Retinal pigment epithelial cell (primary cell): ENCODE measurements around the gene CTRB2.
A peak's percentile ranks its signal among the peaks of the same experiment; 100 is the strongest.

ENCODE experiments used
- DNase-seq: peaks from one replicate; pipeline ENCODE4 v3.0.0-alpha.2; 2010; ENCODE audit warnings: low read depth
- H3K4me3 ChIP-seq: 2 replicates; pipeline ENCODE4 v1.5.1; 2011; ENCODE audit warnings: mild to moderate bottlenecking, low read length, control low read depth, moderate library complexity
- CTCF ChIP-seq: conservative IDR thresholded peaks from 2 replicates; pipeline ENCODE4 v1.5.1; 2011; ENCODE audit warnings: low read depth, low read length, control low read depth, inconsistent platforms

The CTRB2 gene

GRCh38 chr16:75239542-75240122 lies 32.7 kb upstream of the CTRB2 start:
- TF ChIP-seq CTCF: no peak
- no peak for DNase-seq
- H3K4me3 ChIP-seq: no peak overlapping the region

- H3K4me3 ChIP-seq: no peak overlapping the region
- peak; percentile 32 for TF ChIP-seq CTCF
- DNase-seq: no peak
Measured at GRCh38 chr16:75238853-75239541, 32.0 kb upstream of the CTRB2 start.

- peak; percentile 76 for DNase-seq
- H3K4me3 ChIP-seq: no peak overlapping the region
- no peak for TF ChIP-seq CTCF
Measured at GRCh38 chr16:75238132-75238852, 31.3 kb upstream of the CTRB2 start.

- no peak for TF ChIP-seq CTCF
- no peak overlapping the region for H3K4me3 ChIP-seq
- no peak for DNase-seq
Measured at GRCh38 chr16:75237398-75238131, 30.6 kb upstream of the CTRB2 start.

- no peak for DNase-seq
- TF ChIP-seq CTCF: no peak
- H3K4me3 ChIP-seq: no peak overlapping the region
Measured at GRCh38 chr16:75236736-75237397, 29.9 kb upstream of the CTRB2 start.

GRCh38 chr16:75236232-75236631 lies 29.3 kb upstream of the CTRB2 start:
- DNase-seq: no peak
- no peak overlapping the region for H3K4me3 ChIP-seq
- no peak for TF ChIP-seq CTCF
